DND-41 (cell line): Measurements from ENCODE around the gene IKBKG.

Experiments
- ATAC-seq: fragments of 200-7000 bp; cut with Tn5 transposase; 3 replicates; pipeline ENCODE4 v1.9.1; 2021; ENCODE audit warnings: low read depth; ENCODE audit not compliant: insufficient read depth
- DNase-seq: peaks from one replicate; pipeline ENCODE4 v3.0.0-alpha.2; 2020
- H2AFZ ChIP-seq: 2 replicates; pipeline ENCODE4 v1.6.0; 2012; ENCODE audit warnings: low read depth, low read length
- H3K27ac ChIP-seq: 2 replicates; pipeline ENCODE4 v1.5.1; 2012; ENCODE audit warnings: low read length, inconsistent platforms
- H3K27me3 ChIP-seq: fragments of 200-600 bp; sonication (generic); 2 replicates; pipeline ENCODE4 v1.6.0; 2012; ENCODE audit warnings: low read length, mild to moderate bottlenecking, inconsistent platforms; ENCODE audit not compliant: insufficient read depth, poor library complexity
- H3K36me3 ChIP-seq: 2 replicates; pipeline ENCODE4 v1.5.1; 2012; ENCODE audit warnings: low read length, inconsistent platforms; ENCODE audit not compliant: insufficient read depth
- H3K4me1 ChIP-seq: 2 replicates; pipeline ENCODE4 v1.5.1; 2012; ENCODE audit warnings: mild to moderate bottlenecking, low read length; ENCODE audit not compliant: insufficient read depth
- H3K4me2 ChIP-seq: 2 replicates; pipeline ENCODE4 v1.6.0; 2012; ENCODE audit warnings: mild to moderate bottlenecking, moderate library complexity, low read length, inconsistent platforms; ENCODE audit not compliant: insufficient read depth
- H3K4me3 ChIP-seq, 2 experiments: fragments of 200-600 bp in 1 of 2; shearing (Covaris generic) in 1 of 2; 2 replicates each; pipeline ENCODE4 v1.5.1; 2012 to 2016; ENCODE audit warnings: inconsistent platforms in 2 of 2, low read length in 2 of 2, mild to moderate bottlenecking in 2 of 2, low read depth in 1 of 2, moderate library complexity in 1 of 2
- H3K79me2 ChIP-seq: 2 replicates; pipeline ENCODE4 v1.6.0; 2012; ENCODE audit warnings: low read length, inconsistent platforms; ENCODE audit not compliant: insufficient read depth
- H3K9ac ChIP-seq: 2 replicates; pipeline ENCODE4 v1.6.0; 2012; ENCODE audit warnings: low read depth, mild to moderate bottlenecking, inconsistent platforms, low read length, moderate library complexity
- H3K9me3 ChIP-seq: 2 replicates; pipeline ENCODE4 v1.5.1; 2012; ENCODE audit warnings: low read length, moderate library complexity, mild to moderate bottlenecking, inconsistent platforms; ENCODE audit not compliant: insufficient read depth, severe bottlenecking
- H4K20me1 ChIP-seq: 2 replicates; pipeline ENCODE4 v1.6.0; 2012; ENCODE audit warnings: low read length; ENCODE audit not compliant: insufficient read depth
- EZH2 ChIP-seq: IDR thresholded peaks from 3 replicates; pipeline ENCODE4 v1.6.1; 2012; ENCODE audit warnings: borderline replicate concordance, low read depth, mild to moderate bottlenecking, moderate library complexity, low read length, inconsistent platforms; ENCODE audit not compliant: severe bottlenecking
- TF ChIP-seq, protein P1 (sequence below): IDR thresholded peaks from 2 replicates; pipeline ENCODE4 v1.5.1; 2012; ENCODE audit warnings: borderline replicate concordance, low read length, moderate library complexity, mild to moderate bottlenecking; ENCODE audit not compliant: poor library complexity, severe bottlenecking; ENCODE audit errors: extremely low read depth

Gene IKBKG

DNA sequence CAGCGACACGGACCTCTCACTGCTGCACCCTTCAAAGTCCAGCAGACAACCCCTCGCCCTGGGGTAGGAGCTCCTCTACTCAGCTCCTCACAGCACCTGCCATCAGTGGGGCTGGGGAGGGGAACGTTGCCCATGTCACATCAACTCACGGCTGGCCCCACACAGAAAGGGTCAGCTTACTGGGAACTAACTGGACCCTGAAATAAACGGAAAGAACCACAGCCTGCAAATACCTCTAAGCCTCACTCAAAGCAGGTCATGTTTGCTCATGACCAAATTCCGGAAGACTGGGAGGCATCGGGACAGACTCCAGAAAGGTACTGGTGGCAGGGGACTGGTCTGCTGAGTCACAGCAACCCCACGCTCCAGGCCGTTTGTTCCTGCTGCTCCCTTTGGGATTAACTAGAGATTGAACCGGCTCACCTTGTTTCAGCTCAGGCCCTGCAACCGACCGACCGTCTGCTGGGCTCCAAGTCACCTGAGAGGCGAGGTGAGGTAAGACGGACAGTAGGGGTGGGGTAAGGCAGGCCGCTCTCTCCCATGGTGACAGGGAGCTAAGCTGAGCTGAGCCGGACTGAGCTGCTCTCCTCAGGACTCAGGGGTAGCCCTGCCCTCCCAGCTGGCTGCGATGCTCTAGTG lies 6.4 kb upstream of the IKBKG start:
- TF ChIP-seq EZH2, result no peak
- TF ChIP-seq, protein P1, sequence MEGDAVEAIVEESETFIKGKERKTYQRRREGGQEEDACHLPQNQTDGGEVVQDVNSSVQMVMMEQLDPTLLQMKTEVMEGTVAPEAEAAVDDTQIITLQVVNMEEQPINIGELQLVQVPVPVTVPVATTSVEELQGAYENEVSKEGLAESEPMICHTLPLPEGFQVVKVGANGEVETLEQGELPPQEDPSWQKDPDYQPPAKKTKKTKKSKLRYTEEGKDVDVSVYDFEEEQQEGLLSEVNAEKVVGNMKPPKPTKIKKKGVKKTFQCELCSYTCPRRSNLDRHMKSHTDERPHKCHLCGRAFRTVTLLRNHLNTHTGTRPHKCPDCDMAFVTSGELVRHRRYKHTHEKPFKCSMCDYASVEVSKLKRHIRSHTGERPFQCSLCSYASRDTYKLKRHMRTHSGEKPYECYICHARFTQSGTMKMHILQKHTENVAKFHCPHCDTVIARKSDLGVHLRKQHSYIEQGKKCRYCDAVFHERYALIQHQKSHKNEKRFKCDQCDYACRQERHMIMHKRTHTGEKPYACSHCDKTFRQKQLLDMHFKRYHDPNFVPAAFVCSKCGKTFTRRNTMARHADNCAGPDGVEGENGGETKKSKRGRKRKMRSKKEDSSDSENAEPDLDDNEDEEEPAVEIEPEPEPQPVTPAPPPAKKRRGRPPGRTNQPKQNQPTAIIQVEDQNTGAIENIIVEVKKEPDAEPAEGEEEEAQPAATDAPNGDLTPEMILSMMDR, result no peak
- Histone ChIP-seq H3K4me1 (peaks cover 21% of the 10 kb centered on the region), H3K4me2 (no peak overlapping the region), H3K4me3 (no peak overlapping the region), H3K79me2 (peaks cover 7% of the 10 kb centered on the region), H3K36me3 (peaks cover 23% of the 10 kb centered on the region), H3K27ac (no peak overlapping the region), H3K9ac (no peak overlapping the region), H3K27me3 (no peaks in the 10 kb centered on the region), H2AFZ (no peak overlapping the region), H4K20me1 (no peaks in the 10 kb centered on the region), H3K9me3 (no peaks in the 10 kb centered on the region)
- DNase-seq (no peak), ATAC-seq (no peak)

DNA sequence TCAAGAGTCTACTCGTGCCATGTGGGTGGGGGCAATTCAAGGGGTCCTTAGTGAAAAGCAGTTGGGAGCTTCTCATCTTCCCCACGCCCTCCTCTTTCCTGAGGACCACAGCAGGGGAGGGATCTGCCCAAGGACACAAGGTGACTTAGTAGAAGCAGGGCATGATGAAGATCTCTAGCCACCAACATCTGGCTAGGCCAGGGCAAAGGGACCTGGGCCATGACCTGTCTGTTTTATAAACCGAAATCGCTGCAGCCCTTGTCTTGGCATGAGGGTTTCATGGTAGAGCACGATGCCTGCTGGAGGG lies 5.9 kb upstream of the IKBKG start:
- no peak overlapping the region for H3K4me2 ChIP-seq
- peaks cover 26% of the 10 kb centered on the region for H3K4me1 ChIP-seq
- no peak overlapping the region for H3K27ac ChIP-seq

DNA sequence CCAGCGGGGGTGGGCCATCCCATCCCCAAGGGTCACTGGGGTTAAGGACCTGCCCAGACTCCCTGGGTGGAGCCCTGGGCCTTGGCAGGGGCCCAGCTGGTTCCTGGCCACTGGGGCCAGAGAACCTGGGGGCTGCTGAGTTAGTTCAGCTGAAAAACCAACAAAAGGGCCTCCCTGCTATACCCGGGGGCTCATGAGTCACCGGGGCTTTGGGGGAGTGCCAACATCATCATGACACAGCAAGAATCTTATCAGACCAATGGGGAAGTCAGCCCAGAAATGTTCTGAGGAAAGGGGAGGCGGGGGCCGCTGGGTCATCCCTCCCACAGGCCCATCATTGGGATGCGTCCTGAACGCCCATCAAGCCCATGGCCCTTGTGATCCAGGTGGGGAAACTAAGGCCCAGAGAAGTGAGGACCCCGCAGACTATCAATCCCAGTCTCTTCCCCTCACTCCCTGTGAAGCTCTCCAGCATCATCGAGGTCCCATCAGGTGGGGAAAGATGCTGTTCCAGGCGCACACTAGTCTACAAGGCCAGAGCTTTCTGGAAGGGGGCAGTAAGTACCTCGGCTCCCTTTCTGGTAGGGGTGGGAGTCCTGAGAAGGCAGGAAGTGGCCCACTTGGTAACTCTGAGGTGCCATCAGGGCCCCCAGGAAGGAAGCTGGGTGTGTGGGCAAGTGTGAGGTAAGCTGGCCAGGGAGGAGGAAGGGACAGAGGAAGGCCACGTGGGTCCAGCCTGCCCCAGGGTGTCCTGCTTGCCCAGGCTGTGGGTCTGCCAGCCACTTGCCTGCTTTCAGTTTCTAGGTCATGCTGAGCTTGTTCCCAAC lies 5.3 kb upstream of the IKBKG start:
- peaks cover 12% of the 10 kb centered on the region for H3K79me2 ChIP-seq
- no peaks in the 10 kb centered on the region for H4K20me1 ChIP-seq
- ATAC-seq (no peak; the same call in 2 of the 3 replicates), DNase-seq (no peak)
- no peak overlapping the region for H3K4me3 ChIP-seq
- no peak overlapping the region for H2AFZ ChIP-seq
- H3K9ac ChIP-seq, result no peak overlapping the region; the same call in 1 of the 2 replicates
- peak overlapping the region; percentile 4; the same call in 1 of the 2 replicates for H3K27ac ChIP-seq
- peaks cover 22% of the 10 kb centered on the region for H3K36me3 ChIP-seq
- H3K9me3 ChIP-seq, result no peaks in the 10 kb centered on the region
- no peak overlapping the region for H3K4me2 ChIP-seq
- H3K27me3 ChIP-seq, result no peaks in the 10 kb centered on the region
- H3K4me1 ChIP-seq, result peaks cover 26% of the 10 kb centered on the region
- TF ChIP-seq EZH2, result no peak
- TF ChIP-seq, protein P1, result no peak

More for the DNA sequence above, 5.9 kb upstream of the IKBKG start:
- Histone ChIP-seq H4K20me1 (no peaks in the 10 kb centered on the region), H3K27me3 (no peaks in the 10 kb centered on the region), H3K9me3 (no peaks in the 10 kb centered on the region), H3K9ac (no peak overlapping the region; the same call in 1 of the 2 replicates), H3K4me3 (no peak overlapping the region), H3K79me2 (peaks cover 12% of the 10 kb centered on the region), H2AFZ (no peak overlapping the region), H3K36me3 (peaks cover 22% of the 10 kb centered on the region)
- ATAC-seq (no peak), DNase-seq (no peak)
- TF ChIP-seq EZH2, result no peak
- TF ChIP-seq, protein P1, result no peak
